ENCODE data around the gene NUDT4. TPM values are rescaled to one million over a fixed set of nuclear protein-coding genes. Genes with fewer than 3 reads are reported as not detected.

The NUDT4 gene
- total RNA-seq, 2 experiments from 2014 or later: 26.4 to 32.4 TPM

DNA sequence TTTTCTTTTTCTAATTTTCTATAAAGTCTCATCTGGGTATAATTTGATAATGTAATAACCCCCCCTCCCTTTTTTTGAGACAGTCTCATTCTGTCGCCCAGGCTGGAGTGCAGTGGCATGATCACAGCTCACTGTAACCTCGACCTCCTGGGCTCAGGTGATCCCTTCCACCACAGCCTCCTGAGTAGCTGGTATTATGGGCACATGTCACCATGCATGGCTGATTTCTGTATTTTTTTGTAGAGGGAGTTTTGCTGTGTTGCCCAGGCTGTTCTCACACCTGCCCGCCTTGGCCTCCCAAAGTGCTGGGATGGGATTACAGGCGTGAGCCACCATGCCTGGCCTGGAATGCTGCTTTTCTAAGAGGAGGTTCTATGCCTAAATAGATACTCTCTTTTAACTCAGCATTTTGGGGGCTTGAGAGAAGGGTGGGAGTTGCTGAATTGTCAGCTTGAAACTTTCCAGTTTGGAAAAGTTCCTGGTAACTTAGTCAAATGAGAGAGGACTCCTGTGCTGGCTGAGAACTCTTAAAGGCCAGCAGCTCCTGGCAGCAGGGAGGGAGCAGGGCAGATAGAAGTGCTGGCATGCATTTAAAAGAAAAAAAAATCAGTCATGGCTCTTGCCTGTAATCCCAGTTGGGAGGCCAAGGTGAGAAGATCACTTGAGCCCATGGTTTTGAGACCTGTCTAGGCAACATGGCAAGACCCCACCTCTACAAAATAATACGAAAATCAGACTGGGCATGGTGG lies 13.0 kb downstream of the NUDT4 start:
- no peak overlapping the region for H3K4me3 ChIP-seq (ENCODE audit: low read depth, low read length, poor library complexity, severe bottlenecking)
- peaks cover 18% of the 10 kb centered on the region for H3K36me3 ChIP-seq (ENCODE audit: insufficient read depth, low read length)
- peaks cover 29% of the 10 kb centered on the region for H3K4me1 ChIP-seq (ENCODE audit: insufficient read depth, low read length, poor library complexity, severe bottlenecking)
- no TSS peak for BruUV-seq (replicated peaks)
- H4K20me1 ChIP-seq (ENCODE audit: insufficient read depth, low read length): 0 out of 2 replicates have a peak, but pooled peaks cover 5% of the 10 kb centered on the region
- H3K9me3 ChIP-seq (ENCODE audit: low read length): no peaks in the 10 kb centered on the region
- POLR2A ChIA-PET: interaction anchor here (0.6 to 1.4 kb wide), 4 partner anchors 9 to 1218 kb away, joined by 3 to 10 read pairs (median 4); no protein-coding TSS in a partner anchor
- TF ChIP-seq, protein P1, sequence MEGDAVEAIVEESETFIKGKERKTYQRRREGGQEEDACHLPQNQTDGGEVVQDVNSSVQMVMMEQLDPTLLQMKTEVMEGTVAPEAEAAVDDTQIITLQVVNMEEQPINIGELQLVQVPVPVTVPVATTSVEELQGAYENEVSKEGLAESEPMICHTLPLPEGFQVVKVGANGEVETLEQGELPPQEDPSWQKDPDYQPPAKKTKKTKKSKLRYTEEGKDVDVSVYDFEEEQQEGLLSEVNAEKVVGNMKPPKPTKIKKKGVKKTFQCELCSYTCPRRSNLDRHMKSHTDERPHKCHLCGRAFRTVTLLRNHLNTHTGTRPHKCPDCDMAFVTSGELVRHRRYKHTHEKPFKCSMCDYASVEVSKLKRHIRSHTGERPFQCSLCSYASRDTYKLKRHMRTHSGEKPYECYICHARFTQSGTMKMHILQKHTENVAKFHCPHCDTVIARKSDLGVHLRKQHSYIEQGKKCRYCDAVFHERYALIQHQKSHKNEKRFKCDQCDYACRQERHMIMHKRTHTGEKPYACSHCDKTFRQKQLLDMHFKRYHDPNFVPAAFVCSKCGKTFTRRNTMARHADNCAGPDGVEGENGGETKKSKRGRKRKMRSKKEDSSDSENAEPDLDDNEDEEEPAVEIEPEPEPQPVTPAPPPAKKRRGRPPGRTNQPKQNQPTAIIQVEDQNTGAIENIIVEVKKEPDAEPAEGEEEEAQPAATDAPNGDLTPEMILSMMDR (conservative IDR thresholded peaks at IDR 0.05; ENCODE audit: low read length): no peak
- no peak for TF ChIP-seq EZH2phosphoT487 (IDR thresholded peaks at IDR 0.05; ENCODE audit: borderline replicate concordance, low read depth, low read length)
- CTCF ChIA-PET (ENCODE audit: unreplicated experiment): interaction anchor here (1.7 kb wide), 1 partner anchor 10 kb away, joined by 6 read pairs; no protein-coding TSS in a partner anchor
- DNase-seq (ENCODE audit: low spot score): peak; percentile 28
- peak overlapping the region; percentile 32 for H3K4me2 ChIP-seq (ENCODE audit: low read length)
- no peak overlapping the region for H3K27ac ChIP-seq (ENCODE audit: low read depth, low read length, poor library complexity, severe bottlenecking)
- H3K79me2 ChIP-seq (ENCODE audit: insufficient read depth, low read depth, low read length): peaks cover 42% of the 10 kb centered on the region; the same call in 1 of the 2 replicates
- H3K9me2 ChIP-seq (ENCODE audit: insufficient read depth, low read length): no peaks in the 10 kb centered on the region
- intact Hi-C loops (cut with micrococcal nuclease; ENCODE audit: unreplicated experiment): no loop called here
- H2AFZ ChIP-seq (ENCODE audit: low read length): no peak overlapping the region

DNA sequence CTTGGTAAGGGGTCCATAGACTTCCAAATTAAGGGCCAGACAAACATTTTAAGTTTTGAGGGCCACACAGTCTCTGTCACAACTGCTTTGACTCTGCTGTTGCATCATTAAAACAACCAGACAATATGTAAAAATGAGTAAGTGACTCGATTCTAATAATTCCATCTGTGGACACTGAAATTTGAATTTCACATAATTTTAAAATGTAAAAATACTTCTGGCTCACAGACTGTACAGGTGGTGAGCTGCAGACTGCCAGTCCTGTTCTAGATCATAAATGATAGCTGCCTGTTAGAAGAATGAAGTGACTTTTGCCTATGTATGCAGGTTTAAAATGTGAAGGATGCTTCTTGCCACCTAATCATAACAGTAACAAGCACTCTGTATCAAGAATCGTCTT lies 15.7 kb downstream of the NUDT4 start:
- no peak for DNase-seq (ENCODE audit: low spot score)
- ChIA-PET CTCF (ENCODE audit: unreplicated experiment) (no interaction called here), POLR2A (interaction anchor here (0.5 to 0.6 kb wide), 2 partner anchors 514 to 628 kb away, joined by 3 to 4 read pairs; no protein-coding TSS in a partner anchor)
- H3K27ac ChIP-seq (ENCODE audit: low read depth, low read length, poor library complexity, severe bottlenecking): no peak overlapping the region
- 0 out of 2 replicates have a peak, but pooled peaks cover 5% of the 10 kb centered on the region for H4K20me1 ChIP-seq (ENCODE audit: insufficient read depth, low read length)
- H2AFZ ChIP-seq (ENCODE audit: low read length): no peak overlapping the region
- no peaks in the 10 kb centered on the region for H3K9me2 ChIP-seq (ENCODE audit: insufficient read depth, low read length)
- no peaks in the 10 kb centered on the region for H3K9me3 ChIP-seq (ENCODE audit: low read length)
- H3K4me2 ChIP-seq (ENCODE audit: low read length): no peak overlapping the region
- BruUV-seq (replicated peaks): no TSS peak
- intact Hi-C loops (cut with micrococcal nuclease; ENCODE audit: unreplicated experiment): no loop called here
- H3K36me3 ChIP-seq (ENCODE audit: insufficient read depth, low read length): peaks cover 29% of the 10 kb centered on the region
- no peak overlapping the region for H3K4me3 ChIP-seq (ENCODE audit: low read depth, low read length, poor library complexity, severe bottlenecking)
- H3K4me1 ChIP-seq (ENCODE audit: insufficient read depth, low read length, poor library complexity, severe bottlenecking): peaks cover 29% of the 10 kb centered on the region
- TF ChIP-seq, protein P1 (conservative IDR thresholded peaks at IDR 0.05; ENCODE audit: low read length): no peak
- no peak for TF ChIP-seq EZH2phosphoT487 (IDR thresholded peaks at IDR 0.05; ENCODE audit: borderline replicate concordance, low read depth, low read length)
- H3K79me2 ChIP-seq (ENCODE audit: insufficient read depth, low read depth, low read length): peaks cover 33% of the 10 kb centered on the region; the same call in 1 of the 2 replicates
